MM.1S (cell line): Measurements from ENCODE around the gene HSD17B13.

Source experiments
- CTCF ChIP-seq: fragments of 300-600 bp; sonication (generic); IDR thresholded peaks from 2 replicates; pipeline ENCODE4 v1.5.1; 2016; ENCODE audit warnings: antibody characterized with exemption, low read length, mixed read lengths
- EZH2phosphoT487 ChIP-seq: fragments of 300-600 bp; sonication (generic); IDR thresholded peaks from 2 replicates; pipeline ENCODE4 v1.6.1; 2018; ENCODE audit warnings: antibody characterized with exemption, low read length

- TF ChIP-seq EZH2phosphoT487 (no peak), CTCF (no peak)
Observed at GRCh38 chr4:87337361-87337760, 14.7 kb upstream of the HSD17B13 start.
